ENCODE measurements around the gene HS1BP3. TPM values are rescaled to one million over a fixed set of nuclear protein-coding genes. Genes with fewer than 3 reads are reported as not detected.

Gene HS1BP3
- total and polyA plus RNA-seq, 2 of the 4 experiments (the other 2 are of a cell fraction): 9.0 to 14.8 TPM

DNA sequence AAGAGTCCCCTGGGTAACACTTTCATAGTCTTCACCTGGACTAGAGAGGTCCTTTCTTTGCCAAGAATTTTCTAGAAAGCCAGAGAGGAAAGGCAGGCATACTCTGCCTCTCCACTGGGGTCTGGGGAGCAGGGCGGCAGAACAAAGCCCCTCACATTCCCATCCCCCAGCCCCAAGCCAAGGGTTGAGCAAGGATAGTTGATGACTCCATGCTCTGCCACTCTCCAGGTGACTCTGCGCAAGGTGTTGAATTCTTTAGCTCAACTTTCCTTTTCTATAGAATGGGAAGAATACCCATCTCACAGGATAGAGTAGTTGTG, 13.1 kb upstream of the HS1BP3 start:
- no peak for ATAC-seq (ENCODE audit: low read depth)
- Histone ChIP-seq H4K8ac (ENCODE audit: low read depth in 2 of 2, low read length in 2 of 2) (no peak overlapping the region), H2AFZ (replicated peaks; ENCODE audit: low read length, poor library complexity) (peak overlapping the region; percentile 43), H2AK5ac (ENCODE audit: low read depth, low read length) (no peak overlapping the region), H2BK20ac (ENCODE audit: low read depth, low read length) (no peak overlapping the region), H2BK120ac (ENCODE audit: low read depth, low read length) (no peak overlapping the region), H4K20me1 (ENCODE audit: insufficient read depth, low read length) (peaks cover 16% of the 10 kb centered on the region), H3K27ac (ENCODE audit: insufficient read depth, low read length) (no peak overlapping the region), H2AK9ac (replicated peaks; ENCODE audit: low read depth, low read length, poor library complexity) (no peak overlapping the region), H4K91ac (ENCODE audit: insufficient read depth, low read depth, low read length) (no peak overlapping the region), H3K27me3 (ENCODE audit: control insufficient read depth, insufficient read depth, low read length) (peaks cover 81% of the 10 kb centered on the region), H3K4me2 (ENCODE audit: low read depth, low read length) (no peak overlapping the region), H3K9me1 (ENCODE audit: insufficient read depth, low read length) (no peaks in the 10 kb centered on the region), H3K36me3 (ENCODE audit: control insufficient read depth, insufficient read depth, low read length) (no peaks in the 10 kb centered on the region), H3K9me3 (ENCODE audit: control insufficient read depth, insufficient read depth, low read length) (no peaks in the 10 kb centered on the region), H3K56ac (ENCODE audit: extremely low read depth, insufficient read depth, low read length) (no peak overlapping the region), H3K18ac (ENCODE audit: low read depth, low read length) (no peak overlapping the region), H3K4me1 (ENCODE audit: control insufficient read depth, insufficient read depth, low read length) (peaks cover 5% of the 10 kb centered on the region; the same call in 1 of the 2 replicates), H3K14ac (replicated peaks; ENCODE audit: low read depth, low read length) (no peak overlapping the region), H3K79me1 (ENCODE audit: low read depth in 1 of 2, low read length in 2 of 2) (no peaks in the 10 kb centered on the region), H2BK15ac (ENCODE audit: low read depth, low read length) (no peak overlapping the region), H3K4ac (ENCODE audit: low read depth, low read length) (no peak overlapping the region), H3K4me3 (ENCODE audit: insufficient read depth, low read depth, low read length) (no peak overlapping the region), H2BK5ac (ENCODE audit: low read depth, low read length, poor library complexity, severe bottlenecking) (no peak overlapping the region), H3K9ac (ENCODE audit: low read depth, low read length) (no peak overlapping the region), H4K5ac (ENCODE audit: low read depth, low read length) (no peak overlapping the region), H3K23ac (ENCODE audit: low read depth, low read length) (no peak overlapping the region)
- in situ Hi-C loops (cut with MboI; ENCODE audit: low sequenced_read_pairs) (loop anchor here (5.0 to 25.0 kb wide), 2 partner anchors 298 to 1098 kb away; no protein-coding TSS in a partner anchor), intact Hi-C loops (cut with micrococcal nuclease) (loop anchor here (5.0 kb wide), 1 partner anchor 453 kb away; no protein-coding TSS in a partner anchor), dilution Hi-C loops (cut with HindIII; ENCODE audit: low sequenced_read_pairs, unreplicated experiment) (no loop called here)
- TF ChIP-seq SMC3 (IDR thresholded peaks at IDR 0.05; ENCODE audit: low read depth, low read length) (no peak), MAZ (IDR thresholded peaks at IDR 0.05; ENCODE audit: borderline replicate concordance, low read depth, low read length) (no peak)
- ChIA-PET POLR2A (ENCODE audit: unreplicated experiment) (no interaction called here), CTCF (interaction anchor here (1.2 kb wide), 1 partner anchor 118 kb away, joined by 3 read pairs; no protein-coding TSS in a partner anchor)
- DNase-seq: no peak
- no TSS peak for BruUV-seq (replicated peaks)
- WGBS, 2 experiments (ENCODE audit: extremely low coverage in 2 of 2, insufficient read length in 1 of 2): no CpG with 5 or more reads among the region's 2 CpGs
